Panc1 (cell line): ENCODE measurements around the gene SYT17. TPM values are rescaled to one million over a fixed set of nuclear protein-coding genes. Genes with fewer than 3 reads are reported as not detected.

Experiments
- ATAC-seq: fragments of 200-7000 bp; cut with Tn5 transposase; 2 replicates; pipeline ENCODE4 v1.9.1; 2020; ENCODE audit warnings: mild to moderate bottlenecking, moderate library complexity
- BruUV-seq: library from RNA; stranded (reverse); fragments of 400-500 nt; replicated peaks from 2 replicates; lab custom pipeline; 2021; lab: Mats Ljungman, UMichigan
- CTCF ChIA-PET: fragments of 300-600 bp; sonication (Branson Sonifier 250); formaldehyde crosslinking; loops from one replicate; lab custom pipeline; 2022; ENCODE audit warnings: antibody characterized with exemption; lab: Charles Lee
- POLR2A ChIA-PET: fragments of 300-600 bp; sonication (Branson Sonifier 250); formaldehyde crosslinking; loops from one replicate; lab custom pipeline; 2022; ENCODE audit warnings: antibody characterized with exemption; lab: Charles Lee
- DNase-seq: peaks from one replicate; pipeline ENCODE4 v3.0.0-alpha.2; 2010; ENCODE audit warnings: low read depth, low spot score
- H3K27ac ChIP-seq: 2 replicates; pipeline ENCODE4 v1.5.1; 2011; ENCODE audit warnings: mild to moderate bottlenecking, low read length, inconsistent platforms
- H3K27me3 ChIP-seq: fragments of 200-500 bp; sonication (Bioruptor generic); 2 replicates; pipeline ENCODE4 v1.6.0; 2014; ENCODE audit warnings: low read length, inconsistent platforms; ENCODE audit not compliant: control insufficient read depth, insufficient read depth
- H3K36me3 ChIP-seq: fragments of 200-500 bp; sonication (Bioruptor generic); 2 replicates; pipeline ENCODE4 v1.5.1; 2014; ENCODE audit warnings: inconsistent platforms, mild to moderate bottlenecking, low read length, moderate library complexity; ENCODE audit not compliant: control insufficient read depth, insufficient read depth
- H3K4me1 ChIP-seq: 2 replicates; pipeline ENCODE4 v1.5.1; 2011; ENCODE audit warnings: inconsistent platforms, mild to moderate bottlenecking, low read length, moderate library complexity; ENCODE audit not compliant: control insufficient read depth, insufficient read depth
- H3K4me3 ChIP-seq, 2 experiments: 2 replicates each; pipeline ENCODE4 v1.5.1; 2011 to 2012; ENCODE audit warnings: low read depth in 2 of 2, low read length in 2 of 2, mild to moderate bottlenecking in 2 of 2, inconsistent platforms in 1 of 2, moderate library complexity in 1 of 2
- H3K9me3 ChIP-seq: fragments of 200-500 bp; sonication (Bioruptor generic); 2 replicates; pipeline ENCODE4 v1.5.1; 2014; ENCODE audit warnings: low read depth, mild to moderate bottlenecking, inconsistent platforms, low read length, moderate library complexity; ENCODE audit not compliant: control insufficient read depth, insufficient read depth
- POLR2AphosphoS5 ChIP-seq: IDR thresholded peaks from 2 replicates; pipeline ENCODE4 v1.6.1; 2012; ENCODE audit warnings: mild to moderate bottlenecking, low read depth, low read length, moderate library complexity
- SIN3A ChIP-seq: IDR thresholded peaks from 2 replicates; pipeline ENCODE4 v1.6.1; 2012; ENCODE audit warnings: low read depth, mild to moderate bottlenecking, low read length, moderate library complexity, borderline replicate concordance; ENCODE audit not compliant: insufficient read depth
- TCF7L2 ChIP-seq: IDR thresholded peaks from 2 replicates; pipeline ENCODE4 v1.6.1; 2011; ENCODE audit warnings: mild to moderate bottlenecking, low read depth, low read length, inconsistent platforms
- in situ Hi-C: cut with HindIII; loops from 2 replicates; pipeline ENCODE4 v1.10.0; 2016; ENCODE audit warnings: low sequenced_read_pairs, low pct_unique_long_range_greater_than_20kb
- intact Hi-C: fragments of 100-400 bp; cut with micrococcal nuclease; formaldehyde crosslinking; loops from one replicate; pipeline ENCODE4 v1.10.0; 2022; ENCODE audit not compliant: unreplicated experiment
- total RNA-seq: library from RNA; stranded (reverse); gene quantifications from one replicate; pipeline ENCODE4 v1.2.1, GENCODE V29; 2021; ENCODE audit not compliant: unreplicated experiment
- TF ChIP-seq, protein P1 (sequence below): fragments of 450-650 bp; IDR thresholded peaks from 2 replicates; pipeline ENCODE4 v1.5.1; 2017; ENCODE audit warnings: mild to moderate bottlenecking
- TF ChIP-seq, protein P2 (sequence below), 2 experiments: IDR thresholded peaks; 2 replicates each; pipeline ENCODE4 v1.6.1; 2011 to 2012; ENCODE audit warnings: low read depth in 2 of 2, control low read depth in 1 of 2, low read length in 1 of 2, mild to moderate bottlenecking in 1 of 2, moderate library complexity in 1 of 2; ENCODE audit not compliant: insufficient read depth in 1 of 2

The SYT17 gene
- total RNA-seq, 1 experiment from 2014 or later, result 5.4 TPM

DNA sequence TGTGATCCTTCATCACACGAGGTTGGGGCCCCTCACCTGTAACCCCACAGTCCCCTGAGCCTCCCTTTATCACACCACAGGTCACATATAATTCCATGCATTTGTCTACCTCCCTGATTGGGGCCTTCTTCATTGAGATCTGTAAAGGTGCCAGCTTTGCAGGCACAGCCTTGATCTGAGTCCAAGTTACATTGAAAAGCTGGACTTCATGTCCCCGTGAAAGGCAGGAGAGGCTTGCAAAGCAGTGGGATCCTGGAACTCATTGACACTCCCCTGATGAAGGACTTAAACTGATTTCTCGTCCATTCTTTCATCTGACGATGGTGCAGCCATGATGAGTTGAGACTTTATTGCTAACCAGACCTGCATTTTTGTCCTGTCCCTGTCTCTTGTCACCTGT, 3.8 kb upstream of the SYT17 start:
- TF ChIP-seq, protein P1, sequence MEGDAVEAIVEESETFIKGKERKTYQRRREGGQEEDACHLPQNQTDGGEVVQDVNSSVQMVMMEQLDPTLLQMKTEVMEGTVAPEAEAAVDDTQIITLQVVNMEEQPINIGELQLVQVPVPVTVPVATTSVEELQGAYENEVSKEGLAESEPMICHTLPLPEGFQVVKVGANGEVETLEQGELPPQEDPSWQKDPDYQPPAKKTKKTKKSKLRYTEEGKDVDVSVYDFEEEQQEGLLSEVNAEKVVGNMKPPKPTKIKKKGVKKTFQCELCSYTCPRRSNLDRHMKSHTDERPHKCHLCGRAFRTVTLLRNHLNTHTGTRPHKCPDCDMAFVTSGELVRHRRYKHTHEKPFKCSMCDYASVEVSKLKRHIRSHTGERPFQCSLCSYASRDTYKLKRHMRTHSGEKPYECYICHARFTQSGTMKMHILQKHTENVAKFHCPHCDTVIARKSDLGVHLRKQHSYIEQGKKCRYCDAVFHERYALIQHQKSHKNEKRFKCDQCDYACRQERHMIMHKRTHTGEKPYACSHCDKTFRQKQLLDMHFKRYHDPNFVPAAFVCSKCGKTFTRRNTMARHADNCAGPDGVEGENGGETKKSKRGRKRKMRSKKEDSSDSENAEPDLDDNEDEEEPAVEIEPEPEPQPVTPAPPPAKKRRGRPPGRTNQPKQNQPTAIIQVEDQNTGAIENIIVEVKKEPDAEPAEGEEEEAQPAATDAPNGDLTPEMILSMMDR, result no peak
- TF ChIP-seq POLR2AphosphoS5 (no peak), SIN3A (no peak), TCF7L2 (no peak)
- TF ChIP-seq, protein P2, sequence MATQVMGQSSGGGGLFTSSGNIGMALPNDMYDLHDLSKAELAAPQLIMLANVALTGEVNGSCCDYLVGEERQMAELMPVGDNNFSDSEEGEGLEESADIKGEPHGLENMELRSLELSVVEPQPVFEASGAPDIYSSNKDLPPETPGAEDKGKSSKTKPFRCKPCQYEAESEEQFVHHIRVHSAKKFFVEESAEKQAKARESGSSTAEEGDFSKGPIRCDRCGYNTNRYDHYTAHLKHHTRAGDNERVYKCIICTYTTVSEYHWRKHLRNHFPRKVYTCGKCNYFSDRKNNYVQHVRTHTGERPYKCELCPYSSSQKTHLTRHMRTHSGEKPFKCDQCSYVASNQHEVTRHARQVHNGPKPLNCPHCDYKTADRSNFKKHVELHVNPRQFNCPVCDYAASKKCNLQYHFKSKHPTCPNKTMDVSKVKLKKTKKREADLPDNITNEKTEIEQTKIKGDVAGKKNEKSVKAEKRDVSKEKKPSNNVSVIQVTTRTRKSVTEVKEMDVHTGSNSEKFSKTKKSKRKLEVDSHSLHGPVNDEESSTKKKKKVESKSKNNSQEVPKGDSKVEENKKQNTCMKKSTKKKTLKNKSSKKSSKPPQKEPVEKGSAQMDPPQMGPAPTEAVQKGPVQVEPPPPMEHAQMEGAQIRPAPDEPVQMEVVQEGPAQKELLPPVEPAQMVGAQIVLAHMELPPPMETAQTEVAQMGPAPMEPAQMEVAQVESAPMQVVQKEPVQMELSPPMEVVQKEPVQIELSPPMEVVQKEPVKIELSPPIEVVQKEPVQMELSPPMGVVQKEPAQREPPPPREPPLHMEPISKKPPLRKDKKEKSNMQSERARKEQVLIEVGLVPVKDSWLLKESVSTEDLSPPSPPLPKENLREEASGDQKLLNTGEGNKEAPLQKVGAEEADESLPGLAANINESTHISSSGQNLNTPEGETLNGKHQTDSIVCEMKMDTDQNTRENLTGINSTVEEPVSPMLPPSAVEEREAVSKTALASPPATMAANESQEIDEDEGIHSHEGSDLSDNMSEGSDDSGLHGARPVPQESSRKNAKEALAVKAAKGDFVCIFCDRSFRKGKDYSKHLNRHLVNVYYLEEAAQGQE (IDR thresholded peaks at IDR 0.05; ENCODE audit: insufficient read depth in 1 of 2, low read depth in 2 of 2, low read length in 1 of 2), result no peak
- H3K9me3 ChIP-seq, result no peaks in the 10 kb centered on the region
- ATAC-seq, result no peak
- intact Hi-C loops (no loop called here), in situ Hi-C loops (no loop called here)
- H3K36me3 ChIP-seq, result no peaks in the 10 kb centered on the region
- H3K4me3 ChIP-seq, result no peak overlapping the region
- H3K4me1 ChIP-seq, result 0 out of 2 replicates have a peak, but pooled peaks cover 5% of the 10 kb centered on the region
- ChIA-PET CTCF (interaction anchor here (0.6 kb wide), 1 partner anchor 52 kb away, joined by 3 read pairs; no protein-coding TSS in a partner anchor), POLR2A (no interaction called here)
- no peak overlapping the region for H3K27ac ChIP-seq
- DNase-seq, result no peak
- no TSS peak for BruUV-seq
- no peaks in the 10 kb centered on the region; the same call in 1 of the 2 replicates for H3K27me3 ChIP-seq

DNA sequence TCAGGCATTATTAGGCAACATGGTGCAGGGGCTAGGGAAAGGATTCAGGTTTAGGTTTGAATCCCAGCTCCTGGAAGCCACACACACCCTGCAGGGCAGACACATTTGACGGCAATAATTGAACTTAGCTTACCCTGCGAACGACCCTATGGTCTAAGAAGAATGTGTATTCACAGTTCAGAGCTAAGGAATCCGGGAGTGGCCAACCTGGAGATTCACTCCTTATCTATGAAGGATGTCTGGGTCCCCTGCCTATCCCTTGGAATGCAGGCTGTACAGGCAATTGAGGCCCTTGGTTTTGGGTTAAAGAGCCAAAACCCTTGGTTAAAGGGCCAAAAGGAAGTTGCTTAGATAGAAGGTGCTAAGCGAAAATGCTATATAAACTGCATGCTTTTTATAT, 2.9 kb upstream of the SYT17 start:
- ATAC-seq (no peak), DNase-seq (no peak)
- no TSS peak for BruUV-seq
- ChIA-PET CTCF (interaction anchor here (0.7 kb wide), 1 partner anchor 888 kb away, joined by 3 read pairs; no protein-coding TSS in a partner anchor), POLR2A (no interaction called here)
- intact Hi-C loops (loop anchor here (5.0 kb wide), 1 partner anchor 78 kb away; no protein-coding TSS in a partner anchor), in situ Hi-C loops (no loop called here)
- Histone ChIP-seq H3K36me3 (no peaks in the 10 kb centered on the region), H3K9me3 (no peaks in the 10 kb centered on the region), H3K27ac (no peak overlapping the region), H3K4me3 (no peak overlapping the region), H3K27me3 (no peaks in the 10 kb centered on the region; the same call in none of the 2 replicates), H3K4me1 (0 out of 2 replicates have a peak, but pooled peaks cover 5% of the 10 kb centered on the region)
- TF ChIP-seq SIN3A (no peak), POLR2AphosphoS5 (no peak), TCF7L2 (no peak)
- TF ChIP-seq, protein P1, result no peak
- TF ChIP-seq, protein P2 (IDR thresholded peaks at IDR 0.05; ENCODE audit: insufficient read depth in 1 of 2, low read depth in 2 of 2, low read length in 1 of 2), result no peak
